K562 (cell line): Measurements from ENCODE around the gene WDR46. TPM values are rescaled to one million over a fixed set of nuclear protein-coding genes. Genes with fewer than 3 reads are reported as not detected.

ENCODE experiments used
- CREB3L1 ChIP-seq: fragments of 450-650 bp; IDR thresholded peaks from 2 replicates; pipeline ENCODE4 v1.6.1; 2014; ENCODE audit warnings: low read depth, mild to moderate bottlenecking, moderate library complexity, borderline replicate concordance
- GATAD2A ChIP-seq: fragments of 450-650 bp; IDR thresholded peaks from 2 replicates; pipeline ENCODE4 v1.6.1; 2017
- HIVEP1 ChIP-seq: fragments of 250-450 bp; sonication (Bioruptor Pico); IDR thresholded peaks from 2 replicates; pipeline ENCODE4 v1.4.0; 2020; ENCODE audit warnings: mild to moderate bottlenecking
- HMG20B ChIP-seq: fragments of 250-450 bp; sonication (Bioruptor Pico); IDR thresholded peaks from 2 replicates; pipeline ENCODE4 v1.5.0; 2021; ENCODE audit warnings: mild to moderate bottlenecking
- MTA2 ChIP-seq: fragments of 450-650 bp; IDR thresholded peaks from 2 replicates; pipeline ENCODE4 v1.6.1; 2016; ENCODE audit warnings: low read depth
- MTA3 ChIP-seq: fragments of 450-650 bp; formaldehyde crosslinking; IDR thresholded peaks from 2 replicates; pipeline ENCODE4 v1.6.1; 2017; ENCODE audit warnings: mild to moderate bottlenecking, borderline replicate concordance
- NFXL1 ChIP-seq: fragments of 450-650 bp; formaldehyde crosslinking; IDR thresholded peaks from 2 replicates; pipeline ENCODE4 v1.4.0; 2021; ENCODE audit warnings: mild to moderate bottlenecking
- NR2C2 ChIP-seq, 2 experiments: fragments of 200-800 bp in 1 of 2; sonication (Bioruptor generic) in 1 of 2; sonication (generic) in 1 of 2; formaldehyde crosslinking in 1 of 2; IDR thresholded peaks; 2 replicates each; pipeline versions ENCODE4 v1.6.1 to v1.8.0; 2016 to 2022; ENCODE audit warnings: mild to moderate bottlenecking in 1 of 2, missing compliant biosample characterization in 1 of 2, missing genetic modification characterization in 1 of 2, missing genetic modification reagents in 1 of 2
- NRF1 ChIP-seq, 2 experiments: fragments of 450-650 bp; IDR thresholded peaks in 1 of 2; conservative IDR thresholded peaks in 1 of 2; 2 replicates each; pipeline ENCODE4 v1.6.1; 2014; ENCODE audit warnings: mild to moderate bottlenecking in 2 of 2
- OTX1 ChIP-seq: fragments of 450-650 bp; formaldehyde crosslinking; IDR thresholded peaks from 2 replicates; pipeline ENCODE4 v1.4.0; 2022; ENCODE audit warnings: mild to moderate bottlenecking
- RBM17 ChIP-seq: fragments of 200-400 bp; formaldehyde crosslinking; IDR thresholded peaks from 2 replicates; pipeline ENCODE4 v1.6.1; 2017; ENCODE audit warnings: low read depth, mild to moderate bottlenecking, low read length, borderline replicate concordance
- SMAD2 ChIP-seq: fragments of 150-350 bp; IDR thresholded peaks from 2 replicates; pipeline ENCODE4 v1.6.1; 2014; ENCODE audit warnings: low read depth, mild to moderate bottlenecking, low read length
- SMARCC2 ChIP-seq: fragments of 450-650 bp; IDR thresholded peaks from 2 replicates; pipeline ENCODE4 v1.6.1; 2017; ENCODE audit warnings: antibody characterized with exemption, moderate library complexity, mild to moderate bottlenecking, low read depth
- SRF ChIP-seq, 2 experiments: fragments of 250-450, 450-650 bp in 1 of 2; sonication (Bioruptor Pico) in 1 of 2; sonication (generic) in 1 of 2; formaldehyde crosslinking; IDR thresholded peaks; 2 replicates each; pipeline versions ENCODE4 v1.5.0 to v1.5.1; 2020 to 2022; ENCODE audit warnings: mild to moderate bottlenecking in 1 of 2, missing genetic modification reagents in 1 of 2
- ZC3H8 ChIP-seq: fragments of 450-650 bp; IDR thresholded peaks from 2 replicates; pipeline ENCODE4 v1.6.1; 2017
- polyA plus RNA-seq, 8 experiments: library from polyadenylated mRNA; depleted of rRNA in 4 of 8; stranded (reverse) in 5 of 8; unstranded in 3 of 8; fragments of >200 nt; fragmentation: Nextera tagmentation in 2 of 8; fragmentation: Illumina TruSeq in 1 of 8; extraction: Ambion mirVana in 2 of 8; extraction: Trizol in 1 of 8; gene quantifications; 2 replicates each; pipeline versions ENCODE4 v1.2.1 to v1.2.3, GENCODE V29; 2011 to 2014; ENCODE audit warnings: inconsistent platforms in 1 of 8, missing spikeins in 1 of 8
- total RNA-seq, 7 experiments: library from RNA; depleted of rRNA in 6 of 7; stranded (reverse); fragments of >200 nt in 6 of 7; fragmentation: Illumina TruSeq in 2 of 7; extraction: Trizol in 2 of 7; gene quantifications; 2 replicates each; pipeline versions ENCODE4 v1.2.1 to v1.2.3, GENCODE V29; 2011 to 2021; ENCODE audit warnings: low replicate concordance in 1 of 7
- TF ChIP-seq, protein P1 (sequence below): sonication (generic); formaldehyde crosslinking; IDR thresholded peaks from 2 replicates; pipeline ENCODE4 v1.4.0; 2020; ENCODE audit warnings: mild to moderate bottlenecking, missing genetic modification reagents
- TF ChIP-seq, protein P2 (sequence below): sonication (generic); formaldehyde crosslinking; IDR thresholded peaks from 2 replicates; pipeline ENCODE4 v1.8.0; 2022; ENCODE audit warnings: mild to moderate bottlenecking, low read depth, missing genetic modification reagents

The WDR46 gene
- total and polyA plus RNA-seq, 9 of the 15 experiments (the other 6 are each of a cell fraction or from before 2014, with no cell fraction given), result 8.9 to 146 (median 93.1) TPM

- TF ChIP-seq MTA2 (peak; percentile 88), SRF (CRISPR knock-in tag; IDR thresholded peaks at IDR 0.05) (no peak), HIVEP1 (CRISPR knock-in tag) (no peak), MTA3 (peak; percentile 35; the same call in 1 of the 2 replicates), SMARCC2 (no peak), ZC3H8 (no peak), HMG20B (CRISPR knock-in tag) (no peak), OTX1 (CRISPR knock-in tag) (peak; percentile 24; the same call in 1 of the 2 replicates), GATAD2A (no peak), NFXL1 (no peak), SMAD2 (no peak), NRF1 (conservative IDR thresholded peaks at IDR 0.05 in 1 of 2, IDR thresholded peaks at IDR 0.05 in 1 of 2) (no peak), CREB3L1 (peak; percentile 96), NR2C2 (CRISPR knock-in tag; IDR thresholded peaks at IDR 0.05) (peak; percentile 98), NR2C2 (tag; IDR thresholded peaks at IDR 0.05) (peak; percentile 100), RBM17 (no peak)
- TF ChIP-seq, protein P1, sequence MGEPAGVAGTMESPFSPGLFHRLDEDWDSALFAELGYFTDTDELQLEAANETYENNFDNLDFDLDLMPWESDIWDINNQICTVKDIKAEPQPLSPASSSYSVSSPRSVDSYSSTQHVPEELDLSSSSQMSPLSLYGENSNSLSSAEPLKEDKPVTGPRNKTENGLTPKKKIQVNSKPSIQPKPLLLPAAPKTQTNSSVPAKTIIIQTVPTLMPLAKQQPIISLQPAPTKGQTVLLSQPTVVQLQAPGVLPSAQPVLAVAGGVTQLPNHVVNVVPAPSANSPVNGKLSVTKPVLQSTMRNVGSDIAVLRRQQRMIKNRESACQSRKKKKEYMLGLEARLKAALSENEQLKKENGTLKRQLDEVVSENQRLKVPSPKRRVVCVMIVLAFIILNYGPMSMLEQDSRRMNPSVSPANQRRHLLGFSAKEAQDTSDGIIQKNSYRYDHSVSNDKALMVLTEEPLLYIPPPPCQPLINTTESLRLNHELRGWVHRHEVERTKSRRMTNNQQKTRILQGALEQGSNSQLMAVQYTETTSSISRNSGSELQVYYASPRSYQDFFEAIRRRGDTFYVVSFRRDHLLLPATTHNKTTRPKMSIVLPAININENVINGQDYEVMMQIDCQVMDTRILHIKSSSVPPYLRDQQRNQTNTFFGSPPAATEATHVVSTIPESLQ (CRISPR knock-in tag), result 0 out of 2 replicates have a peak, but pooled peaks have one; percentile 47
- TF ChIP-seq, protein P2, sequence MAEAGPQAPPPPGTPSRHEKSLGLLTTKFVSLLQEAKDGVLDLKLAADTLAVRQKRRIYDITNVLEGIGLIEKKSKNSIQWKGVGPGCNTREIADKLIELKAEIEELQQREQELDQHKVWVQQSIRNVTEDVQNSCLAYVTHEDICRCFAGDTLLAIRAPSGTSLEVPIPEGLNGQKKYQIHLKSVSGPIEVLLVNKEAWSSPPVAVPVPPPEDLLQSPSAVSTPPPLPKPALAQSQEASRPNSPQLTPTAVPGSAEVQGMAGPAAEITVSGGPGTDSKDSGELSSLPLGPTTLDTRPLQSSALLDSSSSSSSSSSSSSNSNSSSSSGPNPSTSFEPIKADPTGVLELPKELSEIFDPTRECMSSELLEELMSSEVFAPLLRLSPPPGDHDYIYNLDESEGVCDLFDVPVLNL (CRISPR knock-in tag), result no peak
Observed at GRCh38 chr6:33288921-33289783, at the start of gene WDR46, which contains the start of gene PFDN6 (continued).
